ENCODE measurements around the gene GPAT3.

GPAT3 gene

DNA sequence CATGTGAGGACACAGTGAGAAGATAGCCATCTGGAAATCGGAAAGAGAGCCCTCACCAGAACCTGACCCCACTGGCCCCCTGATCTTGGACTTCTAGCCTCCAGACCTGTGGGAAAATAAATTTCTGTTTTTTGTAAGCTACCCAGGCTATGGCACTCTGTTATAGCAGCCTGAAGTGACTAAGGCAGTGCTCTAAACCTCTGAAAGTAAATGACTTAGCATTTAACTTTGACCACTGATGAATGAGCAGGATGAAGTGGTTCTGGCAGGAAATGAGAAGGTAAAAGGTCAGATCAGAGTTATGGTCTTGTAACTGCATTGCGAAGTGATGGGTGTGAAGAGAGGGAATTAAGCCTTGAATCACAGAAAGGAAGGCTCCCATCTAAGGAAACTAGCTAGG, 17.0 kb downstream of the GPAT3 start:
- Histone ChIP-seq H3K27me3 (ENCODE audit: control insufficient read depth, insufficient read depth, low read length) (no peaks in the 10 kb centered on the region), H3K36me3 (ENCODE audit: control insufficient read depth, insufficient read depth, low read length) (no peaks in the 10 kb centered on the region), H3K4me1 (ENCODE audit: control insufficient read depth, insufficient read depth, low read length) (peaks cover 7% of the 10 kb centered on the region; the same call in 1 of the 2 replicates), H3K9ac (ENCODE audit: low read depth, low read length) (no peak overlapping the region), H3K27ac (ENCODE audit: low read depth, low read length) (no peak overlapping the region), H3K4me3 (ENCODE audit: low read depth, low read length) (no peak overlapping the region), H3K9me3 (ENCODE audit: control insufficient read depth, insufficient read depth, low read length) (no peaks in the 10 kb centered on the region)

DNA sequence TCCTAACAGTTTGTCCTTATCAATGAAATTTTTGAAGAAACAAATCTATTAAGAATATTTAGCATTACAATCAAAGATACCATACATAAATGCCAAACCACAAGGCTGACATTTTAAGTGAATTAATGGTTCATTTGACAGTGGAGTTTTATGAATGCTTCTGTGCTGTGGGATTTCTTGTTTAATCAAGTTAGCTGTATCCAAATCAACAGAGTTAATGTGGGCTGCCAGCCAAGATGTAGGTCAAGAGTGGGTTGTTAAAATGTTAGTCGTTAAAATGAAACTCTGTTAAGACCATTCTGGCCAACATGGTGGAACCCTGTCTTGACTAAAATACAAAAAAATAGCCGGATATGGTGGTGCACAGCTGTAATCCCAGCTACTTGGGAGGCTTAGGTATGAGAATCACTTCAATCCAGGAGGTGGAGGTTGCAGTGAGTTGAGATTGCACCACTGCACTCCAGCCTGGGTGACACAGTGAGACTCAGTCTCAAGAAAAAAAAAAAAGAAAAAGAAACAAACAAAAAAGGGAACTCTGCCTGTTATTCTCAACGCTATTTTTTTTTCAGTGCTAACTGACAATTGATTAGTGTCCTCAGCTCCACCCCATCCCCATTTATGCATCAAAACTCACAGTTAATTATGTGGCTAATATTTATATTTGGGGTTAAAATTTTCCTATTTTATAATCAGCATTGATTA, 20.2 kb downstream of the GPAT3 start:
- no peak overlapping the region for H3K27ac ChIP-seq (ENCODE audit: low read depth, low read length)
- H3K4me1 ChIP-seq (ENCODE audit: control insufficient read depth, insufficient read depth, low read length): peaks cover 7% of the 10 kb centered on the region; the same call in 1 of the 2 replicates
- no peaks in the 10 kb centered on the region for H3K27me3 ChIP-seq (ENCODE audit: control insufficient read depth, insufficient read depth, low read length)
- H3K36me3 ChIP-seq (ENCODE audit: control insufficient read depth, insufficient read depth, low read length): no peaks in the 10 kb centered on the region
- no peak overlapping the region for H3K9ac ChIP-seq (ENCODE audit: low read depth, low read length)
- no peak overlapping the region for H3K4me3 ChIP-seq (ENCODE audit: low read depth, low read length)
- no peaks in the 10 kb centered on the region for H3K9me3 ChIP-seq (ENCODE audit: control insufficient read depth, insufficient read depth, low read length)

DNA sequence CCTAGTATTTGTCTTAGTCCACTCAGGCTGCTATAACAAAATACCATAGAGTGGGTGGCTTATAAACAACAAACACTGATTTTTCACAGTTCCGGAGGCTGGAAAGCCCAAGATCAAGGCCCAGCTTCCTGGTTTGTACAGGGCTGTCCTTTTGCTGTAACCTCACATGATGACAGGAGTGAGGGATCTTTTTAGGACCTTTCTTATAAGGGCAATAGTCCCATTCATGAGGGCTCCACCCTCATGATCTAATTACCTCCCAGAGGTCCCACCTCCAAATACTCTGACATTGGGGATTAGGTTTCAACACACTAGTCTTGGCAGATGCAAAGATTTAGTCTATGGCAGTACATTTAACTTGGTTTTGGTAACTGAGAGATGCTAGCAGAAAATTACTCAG, 20.9 kb downstream of the GPAT3 start:
- H3K36me3 ChIP-seq (ENCODE audit: control insufficient read depth, insufficient read depth, low read length): no peaks in the 10 kb centered on the region
- H3K9ac ChIP-seq (ENCODE audit: low read depth, low read length): no peak overlapping the region
- H3K4me1 ChIP-seq (ENCODE audit: control insufficient read depth, insufficient read depth, low read length): peaks cover 7% of the 10 kb centered on the region; the same call in 1 of the 2 replicates
- H3K27me3 ChIP-seq (ENCODE audit: control insufficient read depth, insufficient read depth, low read length): no peaks in the 10 kb centered on the region
- no peak overlapping the region for H3K4me3 ChIP-seq (ENCODE audit: low read depth, low read length)
- H3K9me3 ChIP-seq (ENCODE audit: control insufficient read depth, insufficient read depth, low read length): no peaks in the 10 kb centered on the region
- H3K27ac ChIP-seq (ENCODE audit: low read depth, low read length): no peak overlapping the region

DNA sequence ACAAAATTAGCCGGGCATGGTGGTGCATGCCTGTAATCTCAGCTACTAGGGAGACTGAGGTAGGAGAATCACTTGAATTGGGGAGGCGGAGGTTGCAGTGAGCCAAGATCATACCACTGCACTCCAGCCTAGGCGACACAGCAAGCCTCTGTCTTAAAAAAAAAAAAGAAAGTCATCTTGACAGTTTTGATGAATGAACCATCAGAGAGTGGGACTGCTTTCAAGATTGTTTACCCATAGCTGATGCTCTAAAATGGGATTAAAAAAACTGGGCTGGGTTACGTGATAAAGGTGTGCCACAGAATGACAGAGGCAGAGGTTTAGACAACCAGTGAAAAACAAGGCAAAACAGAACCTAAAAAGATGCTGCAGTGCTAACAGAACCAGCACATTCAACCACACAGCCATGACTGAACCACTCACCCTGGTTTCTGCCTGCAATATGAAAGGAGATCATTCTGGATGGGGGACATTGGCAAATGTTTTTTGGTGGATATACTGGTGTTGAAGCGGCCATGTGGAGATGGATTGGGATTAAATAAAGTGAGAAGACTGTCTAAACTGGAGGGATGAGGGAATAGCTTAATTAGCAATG, 22.2 kb downstream of the GPAT3 start:
- Histone ChIP-seq H3K4me3 (ENCODE audit: low read depth, low read length) (no peak overlapping the region), H3K36me3 (ENCODE audit: control insufficient read depth, insufficient read depth, low read length) (no peaks in the 10 kb centered on the region), H3K4me1 (ENCODE audit: control insufficient read depth, insufficient read depth, low read length) (no peaks in the 10 kb centered on the region), H3K9me3 (ENCODE audit: control insufficient read depth, insufficient read depth, low read length) (no peaks in the 10 kb centered on the region), H3K9ac (ENCODE audit: low read depth, low read length) (no peak overlapping the region), H3K27ac (ENCODE audit: low read depth, low read length) (no peak overlapping the region), H3K27me3 (ENCODE audit: control insufficient read depth, insufficient read depth, low read length) (no peaks in the 10 kb centered on the region)

DNA sequence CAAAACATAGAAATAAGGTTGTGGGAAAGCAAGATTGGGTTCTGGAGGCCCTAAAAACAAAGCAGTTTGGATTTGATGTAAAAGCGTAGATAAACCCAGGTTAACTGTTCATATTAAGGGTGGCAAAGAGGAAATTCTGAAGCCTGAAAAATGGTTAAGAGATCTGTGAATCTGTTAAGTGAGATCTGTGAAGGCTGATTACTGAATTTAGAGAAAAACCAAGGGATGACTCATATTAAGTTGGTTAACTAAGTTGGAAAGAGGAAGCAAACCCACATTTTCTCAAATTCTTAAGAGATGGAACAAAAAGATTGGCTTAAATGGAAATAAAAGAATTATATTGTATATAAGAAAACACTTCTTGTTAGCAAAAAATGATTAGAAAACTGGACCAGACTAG, 22.8 kb downstream of the GPAT3 start:
- H3K27me3 ChIP-seq (ENCODE audit: control insufficient read depth, insufficient read depth, low read length): no peaks in the 10 kb centered on the region
- no peak overlapping the region for H3K4me3 ChIP-seq (ENCODE audit: low read depth, low read length)
- H3K27ac ChIP-seq (ENCODE audit: low read depth, low read length): no peak overlapping the region
- no peaks in the 10 kb centered on the region for H3K36me3 ChIP-seq (ENCODE audit: control insufficient read depth, insufficient read depth, low read length)
- H3K9ac ChIP-seq (ENCODE audit: low read depth, low read length): no peak overlapping the region
- H3K9me3 ChIP-seq (ENCODE audit: control insufficient read depth, insufficient read depth, low read length): no peaks in the 10 kb centered on the region
- H3K4me1 ChIP-seq (ENCODE audit: control insufficient read depth, insufficient read depth, low read length): no peaks in the 10 kb centered on the region

DNA sequence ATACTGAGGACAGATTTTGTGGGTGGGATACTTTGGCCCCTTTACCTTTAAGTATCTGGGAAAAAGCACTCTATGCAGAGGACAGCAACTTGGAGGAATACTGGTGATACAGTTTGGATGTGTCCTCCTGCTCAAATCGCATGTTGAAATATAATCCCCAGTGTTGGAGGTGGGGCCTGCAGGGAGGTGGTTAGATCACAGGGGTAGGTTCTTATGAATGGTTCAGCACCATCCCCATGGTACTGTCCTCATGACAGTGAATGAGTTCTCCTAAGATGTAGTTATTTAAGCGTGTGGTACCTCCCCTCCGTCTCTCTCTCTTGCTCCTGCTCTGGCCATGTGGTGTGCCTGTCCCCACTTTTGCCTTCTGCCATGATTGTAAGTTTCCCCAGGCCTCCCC, 24.6 kb downstream of the GPAT3 start:
- no peaks in the 10 kb centered on the region for H3K27me3 ChIP-seq (ENCODE audit: control insufficient read depth, insufficient read depth, low read length)
- H3K9me3 ChIP-seq (ENCODE audit: control insufficient read depth, insufficient read depth, low read length): no peaks in the 10 kb centered on the region
- H3K27ac ChIP-seq (ENCODE audit: low read depth, low read length): no peak overlapping the region
- H3K4me1 ChIP-seq (ENCODE audit: control insufficient read depth, insufficient read depth, low read length): no peaks in the 10 kb centered on the region
- H3K9ac ChIP-seq (ENCODE audit: low read depth, low read length): no peak overlapping the region
- no peak overlapping the region for H3K4me3 ChIP-seq (ENCODE audit: low read depth, low read length)
- no peaks in the 10 kb centered on the region for H3K36me3 ChIP-seq (ENCODE audit: control insufficient read depth, insufficient read depth, low read length)

DNA sequence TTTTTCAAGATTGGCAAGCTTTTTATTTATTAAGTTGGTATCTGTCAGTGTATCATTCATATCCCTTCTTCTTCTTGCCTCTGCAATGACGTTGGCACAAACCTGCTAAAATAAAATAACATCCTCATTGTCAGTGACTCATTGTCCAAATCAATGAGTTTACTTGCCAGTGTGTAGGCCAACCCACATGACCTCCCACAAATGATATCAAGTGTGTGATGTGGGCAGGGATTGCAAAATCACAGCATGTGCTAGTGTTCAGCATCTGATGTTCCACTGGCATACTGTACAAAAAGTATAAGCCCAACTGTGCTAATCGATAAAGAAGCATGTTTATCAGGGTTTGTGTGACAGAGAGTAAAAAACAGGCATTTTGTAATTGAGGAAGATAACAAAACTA, 25.5 kb downstream of the GPAT3 start:
- Histone ChIP-seq H3K9ac (ENCODE audit: low read depth, low read length) (no peak overlapping the region), H3K4me1 (ENCODE audit: control insufficient read depth, insufficient read depth, low read length) (no peaks in the 10 kb centered on the region)

DNA sequence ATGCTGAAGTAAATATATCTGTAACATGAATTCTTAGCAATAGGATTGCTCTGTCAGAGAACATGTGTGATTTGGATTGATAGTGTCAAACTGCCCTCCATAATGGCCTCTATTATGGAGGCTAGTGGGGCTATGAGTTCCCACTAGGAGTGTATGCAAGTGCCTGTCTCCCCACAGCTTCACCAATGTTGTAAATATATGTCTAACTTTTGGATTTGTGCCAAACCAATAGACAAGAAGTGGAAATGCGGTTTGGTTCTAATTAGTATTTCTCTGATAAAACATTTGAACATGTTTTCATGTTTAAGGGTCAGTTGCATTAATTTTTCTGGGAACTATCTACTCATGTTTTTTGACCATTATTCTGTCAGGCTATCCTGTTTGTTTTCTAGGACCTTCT, 28.1 kb downstream of the GPAT3 start:
- Histone ChIP-seq H3K27ac (ENCODE audit: low read depth, low read length) (no peak overlapping the region), H3K4me3 (ENCODE audit: low read depth, low read length) (no peak overlapping the region), H3K36me3 (ENCODE audit: control insufficient read depth, insufficient read depth, low read length) (no peaks in the 10 kb centered on the region), H3K4me1 (ENCODE audit: control insufficient read depth, insufficient read depth, low read length) (no peaks in the 10 kb centered on the region), H3K9me3 (ENCODE audit: control insufficient read depth, insufficient read depth, low read length) (no peaks in the 10 kb centered on the region), H3K9ac (ENCODE audit: low read depth, low read length) (no peak overlapping the region), H3K27me3 (ENCODE audit: control insufficient read depth, insufficient read depth, low read length) (no peaks in the 10 kb centered on the region)

More for the DNA sequence above, 25.5 kb downstream of the GPAT3 start:
- H3K9me3 ChIP-seq (ENCODE audit: control insufficient read depth, insufficient read depth, low read length): no peaks in the 10 kb centered on the region
- no peak overlapping the region for H3K27ac ChIP-seq (ENCODE audit: low read depth, low read length)
- no peaks in the 10 kb centered on the region for H3K36me3 ChIP-seq (ENCODE audit: control insufficient read depth, insufficient read depth, low read length)
- H3K27me3 ChIP-seq (ENCODE audit: control insufficient read depth, insufficient read depth, low read length): no peaks in the 10 kb centered on the region
- H3K4me3 ChIP-seq (ENCODE audit: low read depth, low read length): no peak overlapping the region

DNA sequence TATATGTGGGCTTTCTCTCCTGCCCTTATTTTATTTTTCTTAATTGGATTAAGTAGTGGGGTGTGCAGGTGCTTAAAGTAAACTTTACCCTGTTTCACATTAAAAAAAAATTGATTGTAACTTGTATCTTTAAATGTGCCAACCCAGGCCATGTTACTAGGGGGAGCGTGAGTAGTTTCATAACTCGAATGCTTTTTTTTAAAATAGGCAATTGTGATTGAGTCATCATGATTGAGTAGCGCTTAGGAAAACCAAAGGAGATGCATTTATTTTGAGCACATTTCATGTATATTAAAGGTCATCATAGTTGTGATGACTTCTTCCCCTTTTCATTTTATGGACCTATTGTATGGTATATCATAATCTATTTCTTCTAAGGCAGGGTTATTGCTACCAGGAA, 32.2 kb downstream of the GPAT3 start:
- H3K36me3 ChIP-seq (ENCODE audit: control insufficient read depth, insufficient read depth, low read length): no peaks in the 10 kb centered on the region

DNA sequence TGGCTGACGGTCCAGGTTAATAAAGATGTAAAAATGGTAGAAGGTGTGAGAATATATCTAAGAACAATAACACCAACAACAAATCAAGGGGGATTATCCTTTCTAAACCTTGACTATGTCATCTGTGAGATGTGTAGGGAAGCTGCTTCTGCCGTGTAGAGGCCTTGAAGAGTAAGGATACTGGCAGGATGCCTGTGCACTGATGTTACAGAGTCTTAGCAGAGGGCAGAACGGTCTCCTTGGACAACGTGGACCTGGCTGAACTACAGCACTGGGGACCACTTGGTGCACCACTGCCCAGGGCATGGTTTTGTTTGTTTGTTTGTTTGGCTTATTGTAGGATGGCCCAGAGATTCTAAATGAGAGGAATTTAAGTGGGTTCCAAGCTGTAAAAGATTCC, 33.5 kb downstream of the GPAT3 start:
- no peak overlapping the region for H3K27ac ChIP-seq (ENCODE audit: low read depth, low read length)
- no peak overlapping the region for H3K4me3 ChIP-seq (ENCODE audit: low read depth, low read length)
- no peaks in the 10 kb centered on the region for H3K9me3 ChIP-seq (ENCODE audit: control insufficient read depth, insufficient read depth, low read length)
- no peaks in the 10 kb centered on the region for H3K36me3 ChIP-seq (ENCODE audit: control insufficient read depth, insufficient read depth, low read length)
- no peaks in the 10 kb centered on the region for H3K4me1 ChIP-seq (ENCODE audit: control insufficient read depth, insufficient read depth, low read length)
- no peaks in the 10 kb centered on the region for H3K27me3 ChIP-seq (ENCODE audit: control insufficient read depth, insufficient read depth, low read length)
- H3K9ac ChIP-seq (ENCODE audit: low read depth, low read length): no peak overlapping the region

More for the DNA sequence above, 32.2 kb downstream of the GPAT3 start:
- no peaks in the 10 kb centered on the region for H3K4me1 ChIP-seq (ENCODE audit: control insufficient read depth, insufficient read depth, low read length)
- H3K27me3 ChIP-seq (ENCODE audit: control insufficient read depth, insufficient read depth, low read length): no peaks in the 10 kb centered on the region
- no peaks in the 10 kb centered on the region for H3K9me3 ChIP-seq (ENCODE audit: control insufficient read depth, insufficient read depth, low read length)
- no peak overlapping the region for H3K9ac ChIP-seq (ENCODE audit: low read depth, low read length)
- H3K27ac ChIP-seq (ENCODE audit: low read depth, low read length): no peak overlapping the region
- H3K4me3 ChIP-seq (ENCODE audit: low read depth, low read length): no peak overlapping the region

DNA sequence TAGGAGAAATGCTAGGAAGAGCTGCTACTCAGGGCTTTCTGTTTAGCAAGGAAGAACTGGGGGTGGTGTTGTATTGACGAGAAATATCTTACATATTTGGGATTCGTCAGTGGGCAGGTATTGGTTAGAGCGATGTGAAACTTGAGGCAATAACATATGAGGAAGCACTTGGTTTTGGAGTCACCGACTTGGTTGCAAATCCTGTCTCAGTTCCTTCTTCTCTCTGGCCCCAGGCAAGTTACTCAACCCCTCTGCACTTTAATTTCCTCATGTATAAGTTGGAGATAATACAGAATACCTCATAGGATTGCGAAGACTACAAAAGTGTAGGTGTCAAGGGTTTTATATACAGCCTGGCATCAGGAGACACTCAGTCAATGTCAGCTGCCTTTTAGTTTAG, 34.1 kb downstream of the GPAT3 start:
- H3K36me3 ChIP-seq (ENCODE audit: control insufficient read depth, insufficient read depth, low read length): no peaks in the 10 kb centered on the region
- H3K9ac ChIP-seq (ENCODE audit: low read depth, low read length): no peak overlapping the region
- H3K9me3 ChIP-seq (ENCODE audit: control insufficient read depth, insufficient read depth, low read length): no peaks in the 10 kb centered on the region
- H3K4me1 ChIP-seq (ENCODE audit: control insufficient read depth, insufficient read depth, low read length): no peaks in the 10 kb centered on the region
- H3K4me3 ChIP-seq (ENCODE audit: low read depth, low read length): no peak overlapping the region
- H3K27ac ChIP-seq (ENCODE audit: low read depth, low read length): no peak overlapping the region
- H3K27me3 ChIP-seq (ENCODE audit: control insufficient read depth, insufficient read depth, low read length): no peaks in the 10 kb centered on the region
